Liver (tissue), 9 donors: ENCODE results near the gene P4HB. TPM values are rescaled to one million over a fixed set of nuclear protein-coding genes. Genes with fewer than 3 reads are reported as not detected.

ENCODE experiments used
- DNase-seq: peaks from one replicate; pipeline ENCODE4 v3.0.0-alpha.2; 2017; ENCODE audit warnings: low spot score
- H3K27ac ChIP-seq, 2 donors: one replicate each; pipeline ENCODE4 v1.7.0; 2013; ENCODE audit warnings: inconsistent platforms in 2 of 2, low read length in 2 of 2, control low read depth in 1 of 2, low read depth in 1 of 2, mild to moderate bottlenecking in 1 of 2
- H3K27me3 ChIP-seq, 4 donors: one replicate each; pipeline versions ENCODE4 v1.6.1 to v1.7.0; 2013; ENCODE audit warnings: low read length in 3 of 4, inconsistent platforms in 1 of 4, mild to moderate bottlenecking in 1 of 4, moderate library complexity in 1 of 4; ENCODE audit not compliant: control insufficient read depth in 4 of 4, insufficient read depth in 4 of 4
- H3K36me3 ChIP-seq, 4 donors: one replicate each; pipeline versions ENCODE4 v1.6.1 to v1.7.0; 2013; ENCODE audit warnings: low read length in 3 of 4, mild to moderate bottlenecking in 3 of 4, low read depth in 1 of 4, moderate library complexity in 1 of 4; ENCODE audit not compliant: control insufficient read depth in 4 of 4, insufficient read depth in 3 of 4
- H3K4me1 ChIP-seq, 4 donors: one replicate each; pipeline versions ENCODE4 v1.6.1 to v1.7.0; 2013; ENCODE audit warnings: low read length in 3 of 4, mild to moderate bottlenecking in 3 of 4, moderate library complexity in 1 of 4; ENCODE audit not compliant: control insufficient read depth in 4 of 4, insufficient read depth in 4 of 4
- H3K4me3 ChIP-seq, 3 donors: one replicate each; pipeline versions ENCODE4 v1.6.1 to v1.7.0; 2013; ENCODE audit warnings: low read length in 3 of 3, control low read depth in 1 of 3, low read depth in 1 of 3, mild to moderate bottlenecking in 1 of 3
- H3K9ac ChIP-seq, 2 donors: one replicate each; pipeline ENCODE4 v1.7.0; 2013; ENCODE audit warnings: low read length in 2 of 2, mild to moderate bottlenecking in 2 of 2, moderate library complexity in 2 of 2, control low read depth in 1 of 2, low read depth in 1 of 2
- H3K9me3 ChIP-seq, 4 donors: one replicate each; pipeline versions ENCODE4 v1.6.1 to v1.7.0; 2013; ENCODE audit warnings: low read length in 3 of 4; ENCODE audit not compliant: control insufficient read depth in 4 of 4
- ATF3 ChIP-seq: IDR thresholded peaks from 2 replicates; pipeline ENCODE4 v1.6.1; 2016; ENCODE audit warnings: antibody characterized with exemption
- CTCF ChIP-seq: fragments of 150-350 bp; IDR thresholded peaks from 2 replicates; pipeline ENCODE4 v1.5.1; 2017; ENCODE audit warnings: improper control_type of control experiment, low read depth, low read length; ENCODE audit not compliant: missing input control
- EGR1 ChIP-seq, 2 donors: IDR thresholded peaks; 2 replicates each; pipeline ENCODE4 v1.6.1; 2016 to 2018; ENCODE audit warnings: antibody characterized with exemption in 2 of 2, low read depth in 2 of 2
- FOXA1 ChIP-seq: IDR thresholded peaks from 2 replicates; pipeline ENCODE4 v1.6.1; 2016; ENCODE audit warnings: antibody characterized with exemption
- FOXA2 ChIP-seq: IDR thresholded peaks from 2 replicates; pipeline ENCODE4 v1.6.1; 2016; ENCODE audit warnings: antibody characterized with exemption
- GABPA ChIP-seq, 2 donors: IDR thresholded peaks in 1 of 2; conservative IDR thresholded peaks in 1 of 2; 2 replicates each; pipeline ENCODE4 v1.6.1; 2016; ENCODE audit warnings: antibody characterized with exemption in 2 of 2, mild to moderate bottlenecking in 1 of 2, moderate library complexity in 1 of 2
- HNF4A ChIP-seq, 2 donors: conservative IDR thresholded peaks; 2 replicates each; pipeline ENCODE4 v1.6.1; 2016; ENCODE audit warnings: antibody characterized with exemption in 2 of 2, mild to moderate bottlenecking in 2 of 2
- HNF4G ChIP-seq: IDR thresholded peaks from 2 replicates; pipeline ENCODE4 v1.6.1; 2016; ENCODE audit warnings: antibody characterized with exemption
- JUND ChIP-seq, 2 donors: IDR thresholded peaks; 2 replicates each; pipeline ENCODE4 v1.6.1; 2016; ENCODE audit warnings: antibody characterized with exemption in 2 of 2
- NR2F2 ChIP-seq: IDR thresholded peaks from 2 replicates; pipeline ENCODE4 v1.6.1; 2016; ENCODE audit warnings: antibody characterized with exemption
- RAD21 ChIP-seq, 2 donors: IDR thresholded peaks; 2 replicates each; pipeline ENCODE4 v1.6.1; 2016; ENCODE audit warnings: antibody characterized with exemption in 2 of 2, mild to moderate bottlenecking in 2 of 2
- REST ChIP-seq: IDR thresholded peaks from 2 replicates; pipeline ENCODE4 v1.6.1; 2016; ENCODE audit warnings: antibody characterized with exemption, mild to moderate bottlenecking
- SP1 ChIP-seq: IDR thresholded peaks from 2 replicates; pipeline ENCODE4 v1.6.1; 2018; ENCODE audit warnings: antibody characterized with exemption, mild to moderate bottlenecking
- TAF1 ChIP-seq: conservative IDR thresholded peaks from 2 replicates; pipeline ENCODE4 v1.6.1; 2016; ENCODE audit warnings: antibody characterized with exemption, mild to moderate bottlenecking
- YY1 ChIP-seq: IDR thresholded peaks from 2 replicates; pipeline ENCODE4 v1.6.1; 2016; ENCODE audit warnings: antibody characterized with exemption, mild to moderate bottlenecking
- ZBTB33 ChIP-seq: IDR thresholded peaks from 2 replicates; pipeline ENCODE4 v1.6.1; 2016; ENCODE audit warnings: antibody characterized with exemption
- WGBS: extraction: QIAGEN DNeasy Blood & Tissue Kit; methylation state at CpG from one replicate; pipeline ENCODE4 v1.1.7; 2013; 5-methylcytosine and 5-hydroxymethylcytosine counted together
- polyA plus RNA-seq, 2 donors: library from polyadenylated mRNA; stranded (reverse) in 1 of 2; unstranded in 1 of 2; fragments of 200-250 nt in 1 of 2; fragments of >200 nt in 1 of 2; fragmentation: Nextera tagmentation in 1 of 2; extraction: Ambion mirVana in 1 of 2; gene quantifications; one replicate each; pipeline versions ENCODE4 v1.2.1 to v1.2.3, GENCODE V29; 2013 to 2015
- total RNA-seq, 2 donors: library from RNA; depleted of rRNA; stranded (reverse); fragments of >200 nt; gene quantifications; one replicate each; pipeline ENCODE4 v1.2.3, GENCODE V29; 2014
- donor health status: healthy.
- donor health status: healthy.
- donor health status: healthy.
- donor health status: healthy.
- donor health status: healthy.

Gene P4HB
- total and polyA plus RNA-seq, 4 donors, result 1,000 to 3,361 (median 1,576) TPM

GRCh38 chr17:81891303-81891552 lies 30.9 kb upstream of the P4HB start:
- Histone ChIP-seq H3K9ac (no peak overlapping the region), H3K36me3 (peaks cover 12 to 42% (median 17%) of the 10 kb centered on the region in 4 donors), H3K4me3 (peak overlapping the region; percentile 66 to 94 (median 91)), H3K27me3 (no peaks in the 10 kb centered on the region), H3K27ac (peak overlapping the region in 1 of 2 donors; percentile 25), H3K9me3 (no peaks in the 10 kb centered on the region), H3K4me1 (peaks cover 6 to 24% (median 19%) of the 10 kb centered on the region in 4 donors)
- WGBS, result under 1% methylated on average over 40 of the region's 40 CpGs
- DNase-seq, result no peak
- TF ChIP-seq HNF4G, result no peak
- TF ChIP-seq CTCF, result no peak
- TF ChIP-seq RAD21 (IDR thresholded peaks at IDR 0.05), result no peak
- no peak for TF ChIP-seq TAF1
- no peak for TF ChIP-seq YY1
- no peak for TF ChIP-seq ATF3
- TF ChIP-seq JUND (IDR thresholded peaks at IDR 0.05), result no peak
- TF ChIP-seq GABPA (IDR thresholded peaks at IDR 0.05 in 1 of 2, conservative IDR thresholded peaks at IDR 0.05 in 1 of 2), result no peak
- no peak for TF ChIP-seq NR2F2
- no peak for TF ChIP-seq EGR1 (IDR thresholded peaks at IDR 0.05; ENCODE audit: low read depth in 2 of 2)
- no peak for TF ChIP-seq FOXA1

GRCh38 chr17:81890447-81891302 lies 30.3 kb upstream of the P4HB start:
- Histone ChIP-seq H3K9me3 (no peaks in the 10 kb centered on the region), H3K27ac (peak overlapping the region in 1 of 2 donors; percentile 25), H3K4me1 (peaks cover 6 to 24% (median 19%) of the 10 kb centered on the region in 4 donors), H3K36me3 (peaks cover 12 to 48% (median 18%) of the 10 kb centered on the region in 4 donors), H3K9ac (peak overlapping the region; percentile 45 to 68), H3K4me3 (peak overlapping the region; percentile 66 to 94 (median 91)), H3K27me3 (no peaks in the 10 kb centered on the region)
- 7% methylated on average over 69 of the region's 69 CpGs for WGBS
- no peak for DNase-seq
- TF ChIP-seq YY1, result no peak
- TF ChIP-seq SP1, result no peak
- TF ChIP-seq NR2F2, result no peak
- TF ChIP-seq FOXA1, result no peak
- TF ChIP-seq JUND (IDR thresholded peaks at IDR 0.05), result no peak
- TF ChIP-seq CTCF, result no peak
- TF ChIP-seq ZBTB33, result no peak
- TF ChIP-seq HNF4A (conservative IDR thresholded peaks at IDR 0.05), result no peak
- TF ChIP-seq REST, result no peak
- no peak for TF ChIP-seq FOXA2
- no peak for TF ChIP-seq EGR1 (IDR thresholded peaks at IDR 0.05; ENCODE audit: low read depth in 2 of 2)
